Pancreas (tissue), 10 donors: Measurements from ENCODE around the gene RGS7. TPM values are rescaled to one million over a fixed set of nuclear protein-coding genes. Genes with fewer than 3 reads are reported as not detected.
"Not testable (repeated sequence)": the region's sequence is repeated elsewhere in the genome, so short reads cannot be mapped to it uniquely, and the experiment has no call there.

Experiments
- ATAC-seq, 4 donors: fragments of 200-7000 bp; cut with Tn5 transposase; one replicate each; pipeline versions ENCODE4 v1.8.0 to v1.9.1; 2020; ENCODE audit warnings: mild to moderate bottlenecking in 4 of 4, moderate library complexity in 4 of 4
- DNase-seq, 6 donors: peaks; one replicate each; pipeline ENCODE4 v3.0.0-alpha.2; 2020
- FAIRE-seq: peaks from 2 replicates; lab custom pipeline; 2012; peaks lifted over from hg19 to GRCh38; lab: Jason Lieb, UNC
- H3K27ac ChIP-seq, 4 donors: fragments of 200-600 bp; sonication (generic); 1 replicate in 3 of 4; 2 replicates in 1 of 4; pipeline versions ENCODE4 v1.5.0 to v1.8.0; 2020
- H3K27me3 ChIP-seq, 4 donors: fragments of 200-600 bp; one replicate each; pipeline ENCODE4 v1.8.0; 2021
- H3K36me3 ChIP-seq, 3 donors: fragments of 200-600 bp; sonication (generic) in 1 of 3; one replicate each; pipeline versions ENCODE4 v1.5.0 to v1.8.0; 2020 to 2021
- H3K4me1 ChIP-seq, 3 donors: fragments of 200-600 bp; one replicate each; pipeline ENCODE4 v1.8.0; 2021
- H3K4me3 ChIP-seq, 4 donors: fragments of 200-600 bp; sonication (generic) in 2 of 4; one replicate each; pipeline versions ENCODE4 v1.5.0 to v1.8.0; 2020 to 2021
- H3K9me3 ChIP-seq, 4 donors: fragments of 200-600 bp; one replicate each; pipeline ENCODE4 v1.8.0; 2021
- WGBS, 2 donors: extraction: QIAGEN DNeasy Blood & Tissue Kit; methylation state at CpG; one replicate each; pipeline ENCODE4 v1.1.7; 2013; 5-methylcytosine and 5-hydroxymethylcytosine counted together
- intact Hi-C, 3 donors: fragments of 100-400 bp; cut with DNase I; formaldehyde crosslinking; loops; one replicate each; pipeline versions ENCODE4 v1.11.1 to v1.14.2; 2022
- polyA plus RNA-seq, 2 donors: library from polyadenylated mRNA; stranded (reverse); fragments of 200-250 nt; gene quantifications; one replicate each; pipeline ENCODE4 v1.2.3, GENCODE V29; 2013
- total RNA-seq, 6 donors: library from RNA; stranded (reverse); fragmentation: NEBNext Ultra II Directional in 4 of 6; extraction: Animal tissue kit (Norgen Biotek cat#: 25700) in 4 of 6; gene quantifications; one replicate each; pipeline versions ENCODE4 v1.2.1 to v1.2.4, GENCODE V29; 2021 to 2023
- TF ChIP-seq, protein P1 (sequence below), 4 donors: fragments of 200-600 bp; sonication (generic) in 3 of 4; IDR thresholded peaks; one replicate each; pipeline versions ENCODE4 v1.5.0 to v1.8.0; 2021; ENCODE audit warnings: antibody characterized with exemption in 4 of 4
- donor health status: healthy with polysubstance abuse.
- donor health status: DM: no; HTN: no; CAD: no; lungs with moderate emphysema.
- donor health status: DM: no; HTN: no; CAD: no.
- donor health status: control.
- donor health status: control.
- donor health status: Bipolar disorder and iron deficiency.
- donor health status: DM: yes; HTN: yes; CAD: no.
- donor health status: DM: no; HTN: no; CAD: no.
- donor health status: DM: no; HTN: no; CAD: no.
- donor health status: DM: yes; HTN: yes; CAD: no.

The RGS7 gene
- total and polyA plus RNA-seq, 8 donors = 0.08 to 4.2 (median 0.33) TPM

- no peaks in the 10 kb centered on the region for H3K36me3 ChIP-seq
- 64 to 77% methylated on average over 12 of the region's 12 CpGs for WGBS, 2 donors
- no peaks in the 10 kb centered on the region for H3K27me3 ChIP-seq
- ATAC-seq = no peak
- no peak overlapping the region for H3K4me3 ChIP-seq
- intact Hi-C loops = no loop called here
- H3K27ac ChIP-seq = no peak overlapping the region
- no peaks in the 10 kb centered on the region for H3K9me3 ChIP-seq
- no peak for DNase-seq
- TF ChIP-seq, protein P1, sequence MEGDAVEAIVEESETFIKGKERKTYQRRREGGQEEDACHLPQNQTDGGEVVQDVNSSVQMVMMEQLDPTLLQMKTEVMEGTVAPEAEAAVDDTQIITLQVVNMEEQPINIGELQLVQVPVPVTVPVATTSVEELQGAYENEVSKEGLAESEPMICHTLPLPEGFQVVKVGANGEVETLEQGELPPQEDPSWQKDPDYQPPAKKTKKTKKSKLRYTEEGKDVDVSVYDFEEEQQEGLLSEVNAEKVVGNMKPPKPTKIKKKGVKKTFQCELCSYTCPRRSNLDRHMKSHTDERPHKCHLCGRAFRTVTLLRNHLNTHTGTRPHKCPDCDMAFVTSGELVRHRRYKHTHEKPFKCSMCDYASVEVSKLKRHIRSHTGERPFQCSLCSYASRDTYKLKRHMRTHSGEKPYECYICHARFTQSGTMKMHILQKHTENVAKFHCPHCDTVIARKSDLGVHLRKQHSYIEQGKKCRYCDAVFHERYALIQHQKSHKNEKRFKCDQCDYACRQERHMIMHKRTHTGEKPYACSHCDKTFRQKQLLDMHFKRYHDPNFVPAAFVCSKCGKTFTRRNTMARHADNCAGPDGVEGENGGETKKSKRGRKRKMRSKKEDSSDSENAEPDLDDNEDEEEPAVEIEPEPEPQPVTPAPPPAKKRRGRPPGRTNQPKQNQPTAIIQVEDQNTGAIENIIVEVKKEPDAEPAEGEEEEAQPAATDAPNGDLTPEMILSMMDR (IDR thresholded peaks at IDR 0.05) = no peak
- no peak for FAIRE-seq
- no peaks in the 10 kb centered on the region for H3K4me1 ChIP-seq
Measured at GRCh38 chr1:240909701-240910457, 447.1 kb downstream of the RGS7 start.

- TF ChIP-seq, protein P1 (IDR thresholded peaks at IDR 0.05) = no peak
Measured at GRCh38 chr1:240906477-240906876, 450.5 kb downstream of the RGS7 start.

GRCh38 chr1:240905225-240905765 is 451.7 kb downstream of the RGS7 start:
- FAIRE-seq = no peak
- ATAC-seq = no peak

More at GRCh38 chr1:240906477-240906876, 450.5 kb downstream of the RGS7 start:
- ATAC-seq (no peak), DNase-seq (no peak), FAIRE-seq (no peak)
- H3K9me3 ChIP-seq = no peaks in the 10 kb centered on the region
- no peaks in the 10 kb centered on the region for H3K27me3 ChIP-seq
- H3K4me1 ChIP-seq = no peaks in the 10 kb centered on the region
- intact Hi-C loops = no loop called here
- no peak overlapping the region for H3K27ac ChIP-seq
- H3K4me3 ChIP-seq = no peak overlapping the region
- H3K36me3 ChIP-seq = no peaks in the 10 kb centered on the region

DNA sequence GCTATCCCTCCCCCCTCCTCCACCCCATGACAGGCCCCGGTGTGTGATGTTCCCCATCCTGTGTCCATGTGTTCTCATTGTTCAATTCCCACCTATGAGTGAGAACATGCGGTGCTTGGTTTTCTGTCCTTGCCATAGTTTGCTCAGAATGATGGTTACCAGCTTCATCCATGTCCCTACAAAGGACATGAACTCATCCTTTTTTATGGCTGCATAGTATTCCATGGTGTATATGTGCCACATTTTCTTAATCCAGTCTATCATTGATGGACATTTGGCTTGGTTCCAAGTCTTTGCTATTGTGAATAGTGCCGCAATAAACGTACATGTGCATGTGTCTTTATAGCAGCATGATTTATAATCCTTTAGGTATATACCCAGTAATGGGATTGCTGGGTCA is 461.6 kb downstream of the RGS7 start:
- H3K4me3 ChIP-seq, FAIRE-seq, H3K9me3 ChIP-seq, H3K36me3 ChIP-seq, ATAC-seq, H3K4me1 ChIP-seq, H3K27me3 ChIP-seq, DNase-seq, H3K27ac ChIP-seq: not testable (repeated sequence)
- WGBS, 2 donors = 71 to 89% methylated on average over 4 of the region's 4 CpGs
- intact Hi-C loops = loop anchor here in 1 of 3 donors (10.0 kb wide), 1 partner anchor 379 kb away; no protein-coding TSS in a partner anchor

More at GRCh38 chr1:240905225-240905765, 451.7 kb downstream of the RGS7 start:
- Histone ChIP-seq H3K9me3 (no peaks in the 10 kb centered on the region), H3K36me3 (no peaks in the 10 kb centered on the region), H3K27ac (no peak overlapping the region), H3K4me1 (no peaks in the 10 kb centered on the region), H3K4me3 (no peak overlapping the region), H3K27me3 (no peaks in the 10 kb centered on the region)
- TF ChIP-seq, protein P1 (IDR thresholded peaks at IDR 0.05) = no peak
- DNase-seq = no peak
- 73 to 87% methylated on average over 6 of the region's 6 CpGs for WGBS, 2 donors
- intact Hi-C loops = no loop called here

DNA sequence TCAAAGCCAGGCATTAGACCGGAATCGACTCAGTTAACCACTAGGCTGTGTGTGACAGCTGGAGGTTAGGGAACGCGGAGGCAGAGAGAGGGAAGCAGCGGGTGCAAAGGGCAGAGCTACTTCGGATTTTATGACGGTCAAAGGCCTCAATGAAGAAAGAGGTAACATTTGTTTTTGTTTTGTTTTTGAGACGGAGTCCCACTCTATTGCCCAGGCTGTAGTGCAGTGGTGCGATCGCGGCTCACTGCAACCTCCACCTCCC is 468.3 kb downstream of the RGS7 start:
- DNase-seq (no peak), FAIRE-seq (no peak), ATAC-seq (no peak)
- no peaks in the 10 kb centered on the region for H3K9me3 ChIP-seq
- no peak overlapping the region for H3K27ac ChIP-seq
- WGBS, 2 donors = 74 to 84% methylated on average over 11 of the region's 11 CpGs
- no peaks in the 10 kb centered on the region for H3K4me1 ChIP-seq
- TF ChIP-seq, protein P1 (IDR thresholded peaks at IDR 0.05) = no peak
- H3K36me3 ChIP-seq = no peaks in the 10 kb centered on the region
- H3K4me3 ChIP-seq = no peak overlapping the region
- no peaks in the 10 kb centered on the region for H3K27me3 ChIP-seq
- intact Hi-C loops = loop anchor here in 1 of 3 donors (10.0 kb wide), 2 partner anchors 376 to 1086 kb away; no protein-coding TSS in a partner anchor
